Progenitor cell of endocrine pancreas (in vitro differentiated cells): Measurements from ENCODE around the gene STXBP6. TPM values are rescaled to one million over a fixed set of nuclear protein-coding genes. Genes with fewer than 3 reads are reported as not detected.

Experiments
- DNase-seq: peaks from one replicate; pipeline ENCODE4 v3.0.0; 2021; ENCODE audit warnings: low spot score; ENCODE audit not compliant: unreplicated experiment
- H3K27ac Mint-ChIP-seq: 2 replicates; pipeline ENCODE4 v1.8.0; 2021; ENCODE audit warnings: mild to moderate bottlenecking, moderate library complexity, mixed read lengths
- H3K27me3 Mint-ChIP-seq: 2 replicates; pipeline ENCODE4 v1.8.0; 2021; ENCODE audit warnings: mixed read lengths
- H3K36me3 Mint-ChIP-seq: 2 replicates; pipeline ENCODE4 v1.8.0; 2022; ENCODE audit warnings: mixed read lengths; ENCODE audit not compliant: insufficient read depth
- H3K4me1 Mint-ChIP-seq: 2 replicates; pipeline ENCODE4 v1.8.0; 2021; ENCODE audit warnings: low read depth, mixed read lengths
- H3K4me3 Mint-ChIP-seq: 2 replicates; pipeline ENCODE4 v1.8.0; 2021; ENCODE audit warnings: low read depth, mild to moderate bottlenecking, moderate library complexity, mixed read lengths
- H3K9me3 Mint-ChIP-seq: 2 replicates; pipeline ENCODE4 v1.8.0; 2021; ENCODE audit warnings: low read depth, mixed read lengths
- CTCF ChIP-seq: fragments of 200-600 bp; sonication (generic); IDR thresholded peaks from one replicate; pipeline ENCODE4 v1.5.0; 2021; ENCODE audit warnings: antibody characterized with exemption, mild to moderate bottlenecking; ENCODE audit not compliant: unreplicated experiment
- total RNA-seq: library from RNA; stranded (reverse); gene quantifications from 2 replicates; pipeline ENCODE4 v1.2.1, GENCODE V29; 2021

The STXBP6 gene
- total RNA-seq, 1 donor from 2014 or later: 11.9 TPM

GRCh38 chr14:25039933-25040332, 10.0 kb downstream of the STXBP6 start:
- Mint-ChIP-seq H3K4me1 (peaks cover 21% of the 10 kb centered on the region), H3K4me3 (no peak overlapping the region), H3K27ac (no peak overlapping the region), H3K27me3 (peaks cover 12% of the 10 kb centered on the region), H3K9me3 (peaks cover 6% of the 10 kb centered on the region), H3K36me3 (peaks cover 2% of the 10 kb centered on the region)
- TF ChIP-seq CTCF: no peak
- no peak for DNase-seq

- no peak for DNase-seq
- no peak for TF ChIP-seq CTCF
- Mint-ChIP-seq H3K9me3 (peaks cover 6% of the 10 kb centered on the region), H3K4me1 (peaks cover 18% of the 10 kb centered on the region), H3K4me3 (no peak overlapping the region), H3K27ac (no peak overlapping the region), H3K27me3 (peaks cover 3% of the 10 kb centered on the region), H3K36me3 (peaks cover 2% of the 10 kb centered on the region)
Measured at GRCh38 chr14:25038044-25038668, 11.8 kb downstream of the STXBP6 start.

- H3K36me3 Mint-ChIP-seq: peaks cover 2% of the 10 kb centered on the region
- no peak for TF ChIP-seq CTCF
- H3K4me1 Mint-ChIP-seq: peaks cover 11% of the 10 kb centered on the region
- no peak for DNase-seq
- H3K4me3 Mint-ChIP-seq: no peak overlapping the region
- no peaks in the 10 kb centered on the region for H3K27me3 Mint-ChIP-seq
- H3K9me3 Mint-ChIP-seq: peaks cover 6% of the 10 kb centered on the region
- H3K27ac Mint-ChIP-seq: no peak overlapping the region
Measured at GRCh38 chr14:25037032-25037431, 12.9 kb downstream of the STXBP6 start.

GRCh38 chr14:25034803-25035681, 14.9 kb downstream of the STXBP6 start:
- no peak for DNase-seq
- H3K27me3 Mint-ChIP-seq: no peaks in the 10 kb centered on the region
- no peak overlapping the region for H3K4me3 Mint-ChIP-seq
- peaks cover 6% of the 10 kb centered on the region for H3K9me3 Mint-ChIP-seq
- no peak for TF ChIP-seq CTCF
- no peak overlapping the region for H3K27ac Mint-ChIP-seq
- H3K4me1 Mint-ChIP-seq: peaks cover 3% of the 10 kb centered on the region
- H3K36me3 Mint-ChIP-seq: peaks cover 2% of the 10 kb centered on the region

- DNase-seq: no peak
- Mint-ChIP-seq H3K27ac (no peak overlapping the region), H3K9me3 (peaks cover 6% of the 10 kb centered on the region), H3K4me1 (peaks cover 1% of the 10 kb centered on the region), H3K36me3 (peaks cover 2% of the 10 kb centered on the region), H3K4me3 (no peak overlapping the region), H3K27me3 (no peaks in the 10 kb centered on the region)
- no peak for TF ChIP-seq CTCF
Measured at GRCh38 chr14:25033358-25033757, 16.6 kb downstream of the STXBP6 start.
